Fibroblast of skin of back (primary cell): ENCODE measurements around the gene SLITRK1.

Experiments used
- DNase-seq: peaks from one replicate; pipeline ENCODE4 v3.0.0-alpha.2; 2013

SLITRK1 gene

GRCh38 chr13:83865161-83866137, 16.8 kb downstream of the SLITRK1 start:
- no peak for DNase-seq

GRCh38 chr13:83853771-83854170, 28.5 kb downstream of the SLITRK1 start:
- DNase-seq: no peak

- peak; percentile 78 for DNase-seq
Measured at GRCh38 chr13:83845106-83845505, 37.2 kb downstream of the SLITRK1 start.

GRCh38 chr13:83839146-83839545, 43.1 kb downstream of the SLITRK1 start:
- no peak for DNase-seq

GRCh38 chr13:83831796-83832195, 50.5 kb downstream of the SLITRK1 start:
- no peak for DNase-seq

GRCh38 chr13:83829810-83830209, 52.5 kb downstream of the SLITRK1 start:
- DNase-seq: peak; percentile 15

GRCh38 chr13:83827338-83827737, 54.9 kb downstream of the SLITRK1 start:
- no peak for DNase-seq
